Activated CD8-positive, alpha-beta memory T cell treated with anti-CD3 and anti-CD28 coated beads, Interleukin-2, amount 50 U/mL, for 1 hour (primary cell): ENCODE data around the gene RNF41.

Experiments used
- DNase-seq: peaks from one replicate; pipeline ENCODE4 v3.0.0-alpha.2; 2020; ENCODE audit errors: extremely low read depth

RNF41 gene

DNA sequence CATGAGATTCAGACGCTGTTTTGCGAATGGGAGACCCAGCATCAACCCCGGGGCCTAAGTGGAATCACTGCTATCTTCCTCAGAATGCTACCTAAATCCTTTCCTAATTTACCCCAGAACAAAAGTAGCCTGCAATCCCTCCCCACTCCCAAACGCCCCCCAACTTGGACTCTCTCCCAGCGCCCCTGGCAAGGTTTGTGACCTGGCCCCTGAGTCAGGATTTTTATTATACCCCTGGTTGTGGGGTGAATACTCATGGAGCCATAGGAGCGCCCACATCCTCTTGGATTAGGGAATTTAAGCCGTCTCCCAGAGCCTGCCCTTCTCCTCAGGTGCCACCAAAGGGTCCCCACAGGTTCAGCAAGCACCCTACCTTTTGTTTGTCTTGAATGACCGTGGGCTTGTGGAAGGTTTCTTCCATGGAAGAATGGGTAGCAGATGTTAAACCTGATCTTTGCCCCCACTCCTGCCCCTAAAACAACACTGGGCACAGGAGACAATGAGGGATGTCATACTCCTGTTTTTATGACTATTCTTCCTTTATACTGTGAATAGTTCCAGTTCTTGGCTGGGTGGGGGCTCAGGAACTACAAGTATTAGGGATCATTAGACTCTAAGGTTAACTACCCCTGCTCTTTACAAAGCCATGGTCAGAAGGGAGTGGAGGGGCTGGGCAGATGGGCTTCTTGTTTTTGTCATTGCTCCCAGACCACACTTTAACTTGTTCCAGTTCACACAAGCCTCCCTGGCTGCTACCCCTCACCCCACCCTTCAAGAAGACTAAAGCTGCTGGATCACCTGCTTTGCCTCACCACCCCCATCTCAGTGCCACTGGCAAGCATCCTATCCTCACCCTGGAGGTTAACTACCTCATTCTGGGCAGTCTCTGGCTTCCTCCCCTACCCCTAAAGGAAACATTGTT, 68.7 kb downstream of the RNF41 start:
- DNase-seq = no peak
